GM10248 (cell line): ENCODE measurements around the gene METTL24.

Source experiments
- CTCF ChIA-PET: fragments of 300-600 bp; sonication (Branson Sonifier 250); formaldehyde crosslinking; extraction: SDS; loops from one replicate; lab custom pipeline; 2021; ENCODE audit warnings: antibody characterized with exemption; lab: Yijun Ruan, JAX
- POLR2A ChIA-PET: fragments of 350-650 bp; sonication (Branson Sonifier 250); formaldehyde crosslinking; extraction: SDS; loops from one replicate; lab custom pipeline; 2020; ENCODE audit warnings: antibody characterized with exemption; lab: Yijun Ruan, JAX
- DNase-seq: peaks from one replicate; pipeline ENCODE4 v3.0.0; 2012; ENCODE audit errors: extremely low spot score
- TF ChIP-seq, protein P1 (sequence below): IDR thresholded peaks from 2 replicates; pipeline ENCODE4 v1.5.1; 2012; ENCODE audit warnings: mild to moderate bottlenecking, low read depth; ENCODE audit errors: extremely low read depth, missing control alignments, control extremely low read depth

The METTL24 gene

DNA sequence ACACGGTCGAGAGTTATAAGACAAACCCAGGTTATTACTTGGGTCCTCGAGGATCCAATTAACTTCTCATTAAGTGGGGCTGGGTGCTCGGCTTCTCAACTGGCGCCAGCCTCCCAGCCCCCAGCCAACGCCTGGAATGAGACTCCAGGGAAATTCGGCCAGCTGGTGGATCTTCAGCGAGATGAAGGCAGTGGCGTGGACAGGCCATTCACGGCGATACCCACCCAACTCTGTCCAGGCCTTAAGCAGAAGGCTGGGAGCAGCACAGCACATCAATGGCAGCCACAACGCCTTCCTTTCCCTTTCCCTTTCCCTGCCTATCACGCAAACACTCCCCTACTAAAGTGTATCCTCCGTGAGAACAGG, 868 bp downstream of the METTL24 start:
- ChIA-PET CTCF (no interaction called here), POLR2A (no interaction called here)
- no peak for DNase-seq
- TF ChIP-seq, protein P1, sequence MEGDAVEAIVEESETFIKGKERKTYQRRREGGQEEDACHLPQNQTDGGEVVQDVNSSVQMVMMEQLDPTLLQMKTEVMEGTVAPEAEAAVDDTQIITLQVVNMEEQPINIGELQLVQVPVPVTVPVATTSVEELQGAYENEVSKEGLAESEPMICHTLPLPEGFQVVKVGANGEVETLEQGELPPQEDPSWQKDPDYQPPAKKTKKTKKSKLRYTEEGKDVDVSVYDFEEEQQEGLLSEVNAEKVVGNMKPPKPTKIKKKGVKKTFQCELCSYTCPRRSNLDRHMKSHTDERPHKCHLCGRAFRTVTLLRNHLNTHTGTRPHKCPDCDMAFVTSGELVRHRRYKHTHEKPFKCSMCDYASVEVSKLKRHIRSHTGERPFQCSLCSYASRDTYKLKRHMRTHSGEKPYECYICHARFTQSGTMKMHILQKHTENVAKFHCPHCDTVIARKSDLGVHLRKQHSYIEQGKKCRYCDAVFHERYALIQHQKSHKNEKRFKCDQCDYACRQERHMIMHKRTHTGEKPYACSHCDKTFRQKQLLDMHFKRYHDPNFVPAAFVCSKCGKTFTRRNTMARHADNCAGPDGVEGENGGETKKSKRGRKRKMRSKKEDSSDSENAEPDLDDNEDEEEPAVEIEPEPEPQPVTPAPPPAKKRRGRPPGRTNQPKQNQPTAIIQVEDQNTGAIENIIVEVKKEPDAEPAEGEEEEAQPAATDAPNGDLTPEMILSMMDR: no peak

DNA sequence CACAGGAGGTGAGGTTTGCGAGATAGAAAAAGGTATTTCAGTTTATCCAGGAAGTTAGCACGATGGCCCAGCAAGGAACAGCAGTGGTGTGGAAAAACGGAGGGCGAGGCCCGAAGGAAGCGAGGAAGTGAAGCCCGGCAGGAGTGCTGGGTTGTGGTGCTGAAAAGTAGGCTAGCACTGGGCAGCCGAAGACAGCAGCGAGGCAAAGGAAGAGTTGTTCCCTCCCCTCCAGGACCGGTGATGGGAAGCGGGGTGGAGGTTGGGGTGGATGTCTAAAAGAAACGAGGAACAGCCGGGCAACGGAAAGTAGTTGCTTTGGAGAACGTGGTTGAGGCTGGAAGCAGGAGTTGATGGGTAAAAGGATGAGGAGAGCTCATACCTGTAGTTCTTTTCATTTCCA, 1.4 kb downstream of the METTL24 start:
- TF ChIP-seq, protein P1: no peak

DNA sequence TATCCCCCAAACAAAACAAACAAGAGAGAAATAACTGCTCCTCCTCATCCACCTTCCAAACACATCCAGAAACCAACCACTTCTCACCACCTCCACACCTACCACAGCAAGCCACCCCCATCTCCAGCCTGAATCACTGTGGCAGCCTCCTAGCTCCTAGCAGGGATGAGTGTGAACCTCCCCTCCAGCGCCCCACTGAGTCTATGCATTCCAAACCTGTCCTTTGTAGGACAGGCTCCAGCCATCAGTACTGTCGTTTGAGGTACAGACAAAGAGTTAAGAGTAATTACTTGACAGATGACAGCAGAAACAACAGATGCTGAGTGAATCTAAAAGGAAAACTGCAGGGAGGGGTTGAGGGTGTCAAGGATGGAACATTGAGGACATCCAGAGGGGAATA, 2.4 kb downstream of the METTL24 start:
- no peak for DNase-seq
- ChIA-PET POLR2A (no interaction called here), CTCF (no interaction called here)
- TF ChIP-seq, protein P1: no peak

More for the DNA sequence above, 1.4 kb downstream of the METTL24 start:
- POLR2A ChIA-PET: no interaction called here
- DNase-seq: no peak
- CTCF ChIA-PET: no interaction called here

DNA sequence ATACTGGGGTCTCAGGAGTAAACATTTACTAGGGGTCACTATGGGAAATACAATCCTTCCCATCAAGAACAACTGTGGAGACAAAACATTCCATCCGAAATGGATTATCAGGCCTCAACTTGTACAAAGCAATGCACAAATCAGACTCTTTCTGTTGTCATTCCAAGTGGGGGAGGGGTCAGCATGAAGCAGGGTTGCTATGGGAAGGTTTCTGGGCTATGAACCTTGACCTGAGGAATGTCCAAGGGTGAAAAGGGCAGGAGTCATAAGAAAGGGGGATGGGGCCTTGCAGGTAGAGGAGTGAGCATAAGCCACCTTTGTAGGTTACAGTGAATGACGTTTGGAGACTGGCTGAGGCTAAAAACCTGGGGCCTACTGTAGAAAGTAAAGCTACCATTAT, 3.1 kb downstream of the METTL24 start:
- TF ChIP-seq, protein P1: no peak

DNA sequence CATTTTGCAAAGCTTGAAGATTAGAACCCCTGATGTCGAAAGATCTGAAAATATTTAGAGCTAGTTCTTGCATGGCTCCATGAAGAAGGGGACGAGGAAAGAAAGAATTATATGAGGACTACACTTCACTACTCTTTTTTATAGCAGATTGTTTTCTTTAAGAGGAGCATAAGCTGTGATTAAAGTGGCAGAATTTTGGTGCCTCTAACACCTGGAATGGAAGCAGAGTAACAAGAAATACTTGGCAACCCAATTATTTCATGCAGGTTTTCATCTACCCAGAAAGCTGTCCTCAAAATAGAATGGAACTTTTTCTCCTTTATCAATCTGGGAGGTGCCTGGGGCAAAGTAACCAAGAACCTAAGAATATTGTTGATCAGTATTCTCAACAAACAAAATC, 4.0 kb downstream of the METTL24 start:
- ChIA-PET POLR2A (no interaction called here), CTCF (interaction anchor here (0.8 to 2.0 kb wide), 3 partner anchors 12 to 314 kb away, joined by 3 to 8 read pairs (median 3); no protein-coding TSS in a partner anchor)
- TF ChIP-seq, protein P1: no peak
- DNase-seq: no peak

More for the DNA sequence above, 3.1 kb downstream of the METTL24 start:
- ChIA-PET POLR2A (no interaction called here), CTCF (interaction anchor here (1.1 to 2.0 kb wide), 2 partner anchors 13 to 35 kb away, joined by 3 to 8 read pairs; no protein-coding TSS in a partner anchor)
- DNase-seq: no peak

DNA sequence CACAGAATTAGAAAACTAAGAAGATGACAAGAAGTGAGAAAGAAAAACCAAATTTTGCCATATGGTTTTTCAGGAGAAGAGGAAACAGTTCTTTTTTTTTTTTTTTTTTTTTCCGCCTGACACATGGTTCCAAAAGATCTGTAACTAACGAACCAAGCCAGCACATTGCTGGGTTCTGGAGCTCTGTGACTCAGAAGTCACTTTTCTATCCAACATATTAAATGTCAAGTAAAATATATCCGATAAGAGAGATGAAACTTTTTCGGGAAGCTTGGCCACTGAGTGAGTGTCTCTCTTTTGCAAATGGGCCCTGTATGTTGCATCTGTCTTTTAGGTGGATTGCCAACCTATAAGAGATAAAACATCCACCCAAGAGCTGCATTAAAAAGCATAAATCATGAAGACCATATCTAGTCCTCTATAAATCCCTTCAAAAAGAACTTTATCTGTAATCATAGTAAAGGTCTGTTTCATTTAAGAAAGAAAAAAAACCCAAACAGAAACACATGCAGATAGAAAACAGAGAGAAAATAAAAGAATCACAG, 4.6 kb downstream of the METTL24 start:
- POLR2A ChIA-PET: no interaction called here
- CTCF ChIA-PET: interaction anchor here (2.0 kb wide), 1 partner anchor 12 kb away, joined by 8 read pairs; no protein-coding TSS in a partner anchor
- DNase-seq: no peak
- TF ChIP-seq, protein P1: no peak
